NT2/D1 (cell line): Measurements from ENCODE around the gene LHX5.
A peak's percentile ranks its signal among the peaks of the same experiment; 100 is the strongest.

Source experiments
- DNase-seq: peaks from one replicate; pipeline ENCODE4 v3.0.0-alpha.2; 2011; ENCODE audit warnings: low read depth, low spot score
- H3K27me3 ChIP-seq: 2 replicates; pipeline ENCODE4 v1.6.0; 2011; ENCODE audit warnings: mild to moderate bottlenecking; ENCODE audit not compliant: insufficient read length, insufficient read depth
- H3K36me3 ChIP-seq: 2 replicates; pipeline ENCODE4 v1.6.1; 2011; ENCODE audit warnings: mild to moderate bottlenecking, low read length, mixed read lengths; ENCODE audit not compliant: insufficient read depth, insufficient read length
- H3K4me1 ChIP-seq: 2 replicates; pipeline ENCODE4 v1.5.1; 2011; ENCODE audit not compliant: insufficient read depth, insufficient read length
- H3K4me3 ChIP-seq: 2 replicates; pipeline ENCODE4 v1.5.1; 2011; ENCODE audit warnings: low read depth; ENCODE audit not compliant: insufficient read length
- H3K9ac ChIP-seq: 2 replicates; pipeline ENCODE4 v1.6.0; 2011; ENCODE audit warnings: low read depth; ENCODE audit not compliant: insufficient read length
- H3K9me3 ChIP-seq: 2 replicates; pipeline ENCODE4 v1.5.1; 2011; ENCODE audit warnings: mild to moderate bottlenecking, low read length; ENCODE audit not compliant: insufficient read depth
- SUZ12 ChIP-seq: IDR thresholded peaks from 2 replicates; pipeline ENCODE4 v1.6.1; 2011; ENCODE audit not compliant: insufficient read length, insufficient read depth; ENCODE audit errors: extremely low read depth
- YY1 ChIP-seq: IDR thresholded peaks from 2 replicates; pipeline ENCODE4 v1.6.1; 2011; ENCODE audit not compliant: insufficient read length, insufficient read depth
- ZNF274 ChIP-seq: IDR thresholded peaks from 2 replicates; pipeline ENCODE4 v1.6.1; 2011; ENCODE audit warnings: mild to moderate bottlenecking, low read depth, low read length

The LHX5 gene

DNA sequence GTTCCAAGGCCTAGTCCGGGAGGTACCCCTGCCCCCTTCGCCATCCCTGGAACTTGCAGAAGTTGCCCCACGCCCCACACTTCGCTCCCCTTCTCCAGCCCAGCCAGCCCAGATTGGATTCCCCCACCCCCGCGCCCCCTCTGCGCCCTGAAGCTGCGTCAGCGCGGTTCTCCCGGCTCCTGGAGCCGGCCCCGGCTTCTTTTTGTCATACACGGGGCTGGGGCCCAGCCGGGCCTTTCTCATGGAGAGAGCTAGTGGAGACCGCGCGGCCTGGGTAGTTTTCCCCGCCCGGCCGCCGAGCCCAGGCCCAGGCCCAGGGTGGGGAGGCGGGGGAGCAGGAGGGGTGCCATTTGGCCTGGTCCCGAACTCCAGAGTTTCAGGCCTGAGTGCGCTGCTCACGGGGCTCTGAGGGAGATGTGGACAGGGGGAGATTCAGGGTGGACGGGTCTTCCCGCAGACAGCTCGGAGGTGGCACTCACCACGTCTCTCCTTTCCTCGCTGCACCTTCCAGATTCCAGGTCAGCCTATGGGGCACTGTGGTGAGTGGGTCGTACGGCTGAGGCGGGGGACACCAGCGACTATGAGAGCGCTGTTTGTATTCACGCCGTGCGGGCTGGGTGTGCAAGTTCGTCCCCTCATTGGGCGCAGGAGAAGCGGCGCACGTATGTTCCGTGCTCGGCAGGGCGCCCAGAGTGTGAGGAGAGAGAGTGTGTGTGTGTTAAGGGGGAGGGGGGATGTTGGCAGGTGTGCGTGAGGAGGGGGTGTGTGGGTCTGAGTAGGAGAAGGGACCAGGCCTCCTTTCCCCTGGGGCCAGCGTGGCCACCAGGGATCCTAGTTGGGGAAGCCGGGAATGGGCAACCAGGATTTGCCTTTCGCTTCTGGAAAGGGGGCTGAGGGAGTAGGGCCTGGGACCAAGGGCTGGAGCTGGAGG is 785 bp upstream of the LHX5 start:
- Histone ChIP-seq H3K9me3 (no peaks in the 10 kb centered on the region), H3K27me3 (peaks cover 97% of the 10 kb centered on the region), H3K4me1 (peaks cover 44% of the 10 kb centered on the region), H3K9ac (peak overlapping the region; percentile 75), H3K4me3 (peak overlapping the region; percentile 53), H3K36me3 (no peaks in the 10 kb centered on the region)
- TF ChIP-seq ZNF274, result no peak
- peak; percentile 91 for TF ChIP-seq SUZ12
- no peak for TF ChIP-seq YY1
- DNase-seq, result no peak

DNA sequence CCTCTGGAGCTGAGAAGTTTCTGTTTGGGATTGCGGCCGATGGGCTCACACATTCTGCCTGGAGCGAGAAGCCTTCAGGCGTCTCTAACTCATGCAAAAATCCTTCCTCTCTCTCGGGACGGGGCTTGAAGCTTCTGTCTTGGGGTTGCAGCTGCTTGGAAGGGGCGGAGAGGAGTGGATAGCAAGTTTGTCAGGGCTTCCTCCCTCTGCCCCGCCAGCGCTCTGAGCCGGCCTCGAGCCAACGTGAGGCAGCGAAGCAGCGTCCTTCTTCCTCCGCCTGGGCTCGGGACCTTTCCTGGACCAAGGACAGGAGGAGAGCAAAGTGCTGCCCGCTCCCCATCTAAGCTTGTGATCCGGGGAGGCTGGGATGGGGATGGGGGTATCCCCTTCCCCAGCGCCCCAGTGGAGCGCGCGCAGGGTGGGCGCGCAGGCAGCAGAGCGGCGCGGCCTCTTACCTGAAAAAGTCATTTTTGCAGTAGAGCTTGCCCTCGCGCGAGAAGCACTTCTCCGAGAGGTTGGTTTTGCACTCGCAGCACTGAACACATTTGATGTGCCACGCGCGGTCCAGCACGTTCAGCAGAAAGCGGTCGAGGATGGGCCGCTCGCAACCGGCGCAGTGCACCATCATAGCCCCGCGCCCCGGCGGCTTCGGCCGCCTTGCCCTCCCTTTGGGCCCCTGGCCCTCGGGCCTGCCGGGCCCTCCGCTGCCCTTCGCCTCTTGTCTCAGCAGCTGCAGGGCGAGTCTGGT is 626 bp downstream of the LHX5 start:
- H3K9ac ChIP-seq, result peak overlapping the region; percentile 65
- H3K9me3 ChIP-seq, result no peaks in the 10 kb centered on the region
- peaks cover 100% of the 10 kb centered on the region for H3K27me3 ChIP-seq
- DNase-seq, result no peak
- no peaks in the 10 kb centered on the region for H3K36me3 ChIP-seq
- peak; percentile 97 for TF ChIP-seq SUZ12
- no peak for TF ChIP-seq YY1
- H3K4me1 ChIP-seq, result peaks cover 53% of the 10 kb centered on the region
- peak overlapping the region; percentile 36 for H3K4me3 ChIP-seq

DNA sequence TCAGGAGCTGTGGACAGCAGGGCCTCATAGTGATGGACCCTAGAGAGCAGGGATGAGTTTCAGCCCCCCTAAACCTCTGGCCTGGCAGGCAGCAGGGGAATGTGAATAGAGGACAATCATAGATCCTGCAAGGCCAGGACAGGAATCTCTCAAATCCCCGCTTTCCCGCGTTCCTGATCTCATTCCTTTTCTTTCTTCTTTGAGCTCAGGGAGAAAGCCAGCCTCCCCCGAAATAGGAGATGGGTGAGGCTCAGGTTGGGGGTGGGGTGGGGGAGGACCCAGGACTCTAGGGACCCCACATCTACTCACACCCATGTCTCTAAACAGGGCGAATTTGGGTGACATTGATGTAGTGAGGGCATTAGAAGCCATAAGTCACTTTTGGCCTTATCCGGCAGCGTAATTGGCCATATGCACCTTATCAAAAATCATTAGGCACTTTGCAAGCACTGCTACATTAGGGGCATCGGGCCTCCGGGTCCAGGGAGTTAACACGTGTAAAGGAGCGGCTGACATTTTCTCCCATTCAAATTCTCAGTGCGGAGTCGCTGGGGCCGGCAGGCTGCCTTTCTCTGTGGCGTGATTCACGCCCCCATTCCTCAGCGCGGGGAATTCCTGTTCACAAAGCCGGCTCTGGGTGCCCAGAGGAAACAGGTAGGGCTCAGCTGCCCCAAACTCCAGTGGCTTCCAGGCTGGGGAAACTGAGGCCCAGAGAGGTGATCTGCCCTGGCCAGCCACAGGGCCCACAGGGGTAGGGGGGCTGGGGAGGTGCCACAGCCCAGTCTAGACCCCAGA is 1.5 kb downstream of the LHX5 start:
- H3K4me1 ChIP-seq, result peaks cover 51% of the 10 kb centered on the region
- no peaks in the 10 kb centered on the region for H3K36me3 ChIP-seq
- peak overlapping the region; percentile 12 for H3K4me3 ChIP-seq
- DNase-seq, result no peak
- H3K9ac ChIP-seq, result peak overlapping the region; percentile 65
- no peak for TF ChIP-seq ZNF274
- no peak for TF ChIP-seq YY1
- TF ChIP-seq SUZ12, result no peak
- no peaks in the 10 kb centered on the region for H3K9me3 ChIP-seq
- peaks cover 100% of the 10 kb centered on the region for H3K27me3 ChIP-seq

DNA sequence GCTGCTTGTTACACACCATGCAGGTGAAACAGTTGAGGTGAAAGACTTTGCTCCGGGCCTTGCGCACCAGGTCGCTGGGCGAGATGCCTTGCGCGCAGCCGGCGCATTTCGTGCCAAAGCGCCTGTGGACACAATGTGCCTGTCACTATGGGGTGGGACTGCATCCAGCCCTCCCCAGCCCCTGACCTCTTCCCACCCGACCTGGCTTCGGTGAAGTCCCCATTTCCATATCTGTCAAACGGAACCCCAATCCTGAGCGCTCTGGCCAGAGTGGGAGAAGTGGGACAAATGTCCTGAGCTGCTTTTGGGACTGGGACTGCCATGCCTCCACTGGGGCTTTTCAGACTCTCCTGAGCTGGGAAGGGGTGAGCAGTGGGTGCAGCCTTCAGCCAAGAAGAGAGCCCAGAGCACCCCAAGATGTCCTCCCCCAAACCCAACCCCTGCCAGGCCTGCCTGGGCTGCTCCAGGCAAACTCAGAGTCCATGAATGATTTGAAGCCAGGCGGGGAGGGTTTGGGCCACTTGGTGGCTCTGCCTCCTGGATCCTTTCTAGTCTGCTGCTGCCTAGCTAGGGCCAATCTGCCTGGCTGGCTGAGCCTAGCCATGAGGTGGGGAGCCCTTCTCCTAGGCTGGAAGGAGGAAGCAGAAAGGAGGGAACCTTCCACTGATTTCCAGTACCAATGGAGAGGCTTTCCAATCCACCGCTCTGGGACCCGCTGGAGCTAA is 2.3 kb downstream of the LHX5 start:
- Histone ChIP-seq H3K4me1 (peaks cover 53% of the 10 kb centered on the region), H3K27me3 (peaks cover 100% of the 10 kb centered on the region), H3K9me3 (no peaks in the 10 kb centered on the region), H3K9ac (no peak overlapping the region), H3K4me3 (no peak overlapping the region), H3K36me3 (no peaks in the 10 kb centered on the region)
- no peak for DNase-seq
- no peak for TF ChIP-seq ZNF274
- TF ChIP-seq YY1, result no peak
- no peak for TF ChIP-seq SUZ12

DNA sequence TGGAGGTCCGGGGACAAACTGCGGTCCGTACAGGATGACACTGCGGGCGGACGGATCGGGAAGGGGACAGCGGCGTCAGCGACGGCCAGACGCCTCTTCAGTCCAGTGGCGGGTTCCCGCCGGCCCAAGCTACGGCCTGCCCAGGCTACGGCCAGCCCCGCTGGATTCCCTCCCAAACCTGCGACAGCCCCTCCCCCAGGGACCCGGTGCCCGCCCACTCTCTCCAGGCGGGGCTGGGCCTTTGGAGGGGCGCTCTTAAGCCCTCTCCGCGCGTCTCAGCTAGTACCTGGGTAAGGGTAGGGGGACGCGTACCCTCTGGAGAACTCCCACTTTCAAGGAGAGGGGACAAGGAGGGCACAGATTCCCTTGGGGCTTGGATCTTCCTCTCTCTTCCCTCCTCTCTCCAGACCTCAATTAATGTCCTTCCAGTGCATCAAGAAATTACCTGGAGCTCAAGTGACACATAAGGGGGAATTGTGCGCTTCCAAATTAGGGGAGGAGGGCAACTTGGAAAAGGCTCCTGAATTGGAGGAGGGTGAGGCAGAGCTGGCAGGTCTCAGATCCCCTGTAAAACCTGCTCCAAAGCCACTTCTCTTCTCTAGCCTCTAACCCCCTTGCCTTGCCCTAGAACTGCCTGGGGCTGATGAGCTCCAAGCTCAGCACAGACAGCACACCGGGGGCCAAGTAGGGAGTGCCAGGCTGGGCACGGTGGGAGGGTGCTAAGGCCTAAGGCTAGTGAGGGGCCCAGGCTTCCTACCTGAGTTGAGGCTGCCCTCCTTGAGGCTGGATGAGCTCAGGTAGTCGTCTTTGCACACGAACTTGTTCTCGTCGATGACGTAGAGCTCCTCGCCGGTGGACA is 3.1 kb downstream of the LHX5 start:
- Histone ChIP-seq H3K36me3 (no peaks in the 10 kb centered on the region), H3K9me3 (no peaks in the 10 kb centered on the region), H3K9ac (peak overlapping the region; percentile 79), H3K27me3 (peaks cover 100% of the 10 kb centered on the region), H3K4me1 (peaks cover 56% of the 10 kb centered on the region), H3K4me3 (peak overlapping the region; percentile 41)
- TF ChIP-seq ZNF274 (no peak), SUZ12 (no peak), YY1 (no peak)
- no peak for DNase-seq
